CD14-positive monocyte (primary cell): ENCODE measurements around the gene ZNF560. TPM values are rescaled to one million over a fixed set of nuclear protein-coding genes. Genes with fewer than 3 reads are reported as not detected.

ENCODE experiments used
- DNase-seq, 3 donors: peaks; one replicate each; pipeline ENCODE4 v3.0.0-alpha.2; 2011 to 2022
- H2AFZ ChIP-seq: 2 replicates; pipeline ENCODE4 v1.6.0; 2012; ENCODE audit warnings: mild to moderate bottlenecking, low read depth, low read length, inconsistent platforms; ENCODE audit not compliant: insufficient read depth, poor library complexity, severe bottlenecking
- H3K27ac ChIP-seq, 2 donors: 1 replicate in 1 of 2; 2 replicates in 1 of 2; pipeline ENCODE4 v1.5.1; 2012 to 2013; ENCODE audit warnings: low read length in 2 of 2, control low read depth in 1 of 2, inconsistent platforms in 1 of 2, low read depth in 1 of 2, mild to moderate bottlenecking in 1 of 2
- H3K27me3 ChIP-seq, 2 donors: one replicate each; pipeline versions ENCODE4 v1.6.0 to v1.6.1; 2011 to 2013; ENCODE audit warnings: low read length in 2 of 2; ENCODE audit not compliant: control insufficient read depth in 2 of 2, insufficient read depth in 2 of 2
- H3K36me3 ChIP-seq, 2 donors: replicated peaks in 1 of 2; 1 replicate in 1 of 2; 2 replicates in 1 of 2; pipeline versions ENCODE4 v1.5.1 to v1.6.1; 2012 to 2013; ENCODE audit warnings: low read length in 2 of 2, control low read depth in 1 of 2, inconsistent platforms in 1 of 2, mild to moderate bottlenecking in 1 of 2; ENCODE audit not compliant: insufficient read depth in 2 of 2, control insufficient read depth in 1 of 2
- H3K4me1 ChIP-seq, 2 donors: 1 replicate in 1 of 2; 2 replicates in 1 of 2; pipeline versions ENCODE4 v1.5.1 to v1.6.1; 2012 to 2013; ENCODE audit warnings: low read length in 2 of 2, control low read depth in 1 of 2, inconsistent platforms in 1 of 2, mild to moderate bottlenecking in 1 of 2, moderate library complexity in 1 of 2; ENCODE audit not compliant: insufficient read depth in 2 of 2, control insufficient read depth in 1 of 2
- H3K4me2 ChIP-seq: replicated peaks from 2 replicates; pipeline ENCODE3; 2012; ENCODE audit warnings: low read length, moderate library complexity, mild to moderate bottlenecking; ENCODE audit not compliant: poor library complexity, severe bottlenecking; ENCODE audit errors: extremely low read depth
- H3K4me3 ChIP-seq, 3 experiments: fragments of 200-600 bp in 1 of 3; sonication (generic) in 1 of 3; replicated peaks in 1 of 3; 1 replicate in 2 of 3; 2 replicates in 1 of 3; pipeline ENCODE4 v1.5.1; 2011 to 2013; ENCODE audit warnings: low read length in 3 of 3, mild to moderate bottlenecking in 3 of 3, control low read depth in 2 of 3, low read depth in 2 of 3, inconsistent platforms in 1 of 3, moderate library complexity in 1 of 3
- H3K79me2 ChIP-seq: 2 replicates; pipeline ENCODE4 v1.6.0; 2012; ENCODE audit warnings: mild to moderate bottlenecking, control low read depth, inconsistent platforms, low read length, moderate library complexity; ENCODE audit not compliant: insufficient read depth
- H3K9ac ChIP-seq: 2 replicates; pipeline ENCODE4 v1.6.0; 2017; ENCODE audit warnings: low read length, mild to moderate bottlenecking; ENCODE audit not compliant: insufficient read depth, poor library complexity, severe bottlenecking
- H3K9me3 ChIP-seq, 2 donors: replicated peaks in 1 of 2; 1 replicate in 1 of 2; 2 replicates in 1 of 2; pipeline versions ENCODE4 v1.5.1 to v1.6.1; 2012 to 2013; ENCODE audit warnings: low read length in 2 of 2, control low read depth in 1 of 2; ENCODE audit not compliant: control insufficient read depth in 1 of 2, insufficient read depth in 1 of 2
- H4K20me1 ChIP-seq: 2 replicates; pipeline ENCODE4 v1.6.0; 2012; ENCODE audit warnings: mild to moderate bottlenecking, low read length, control low read depth, moderate library complexity; ENCODE audit not compliant: insufficient read depth
- H3K27ac Mint-ChIP-seq, 7 donors: one replicate each; pipeline ENCODE4 v1.8.0; 2020; ENCODE audit warnings: mild to moderate bottlenecking in 7 of 7, mixed read lengths in 7 of 7, moderate library complexity in 6 of 7, inconsistent platforms in 2 of 7
- H3K27me3 Mint-ChIP-seq, 3 donors: one replicate each; pipeline ENCODE4 v1.8.0; 2021 to 2022; ENCODE audit warnings: low read depth in 3 of 3, mild to moderate bottlenecking in 3 of 3, mixed read lengths in 3 of 3, moderate library complexity in 3 of 3, inconsistent platforms in 1 of 3
- H3K36me3 Mint-ChIP-seq, 2 donors: one replicate each; pipeline ENCODE4 v1.8.0; 2020; ENCODE audit warnings: mixed read lengths in 2 of 2, inconsistent platforms in 1 of 2, mild to moderate bottlenecking in 1 of 2
- H3K4me1 Mint-ChIP-seq: one replicate; pipeline ENCODE4 v1.8.0; 2020; ENCODE audit warnings: mild to moderate bottlenecking, mixed read lengths
- H3K4me3 Mint-ChIP-seq, 2 donors: one replicate each; pipeline ENCODE4 v1.8.0; 2020; ENCODE audit warnings: mild to moderate bottlenecking in 2 of 2, mixed read lengths in 2 of 2, moderate library complexity in 1 of 2
- H3K9me3 Mint-ChIP-seq, 7 donors: one replicate each; pipeline ENCODE4 v1.8.0; 2020 to 2022; ENCODE audit warnings: mixed read lengths in 7 of 7, mild to moderate bottlenecking in 6 of 7, moderate library complexity in 6 of 7, inconsistent platforms in 2 of 7
- WGBS: methylation state at CpG from one replicate; pipeline ENCODE4 v1.1.5; 2013; ENCODE audit warnings: missing lambda C conversion rate; ENCODE audit not compliant: insufficient coverage; 5-methylcytosine and 5-hydroxymethylcytosine counted together
- intact Hi-C, 2 donors: fragments of 100-400 bp; cut with micrococcal nuclease; formaldehyde crosslinking; loops; one replicate each; pipeline versions ENCODE4 v1.15.0 to v1.15.1; 2023
- polyA plus RNA-seq, 3 donors: library from polyadenylated mRNA; depleted of rRNA in 1 of 3; unstranded in 2 of 3; stranded (reverse) in 1 of 3; fragments of 300-500 nt in 2 of 3; fragments of >200 nt in 1 of 3; fragmentation: Illumina TruSeq in 2 of 3; gene quantifications; 1 replicate in 2 of 3; 2 replicates in 1 of 3; pipeline ENCODE4 v1.2.3, GENCODE V29; 2012 to 2021
- TF ChIP-seq, protein P1 (sequence below): fragments of 200-600 bp; IDR thresholded peaks from one replicate; pipeline ENCODE4 v1.8.0; 2022; ENCODE audit warnings: antibody characterized with exemption, mild to moderate bottlenecking

ZNF560 gene
- polyA plus RNA-seq, 3 donors, result not detected

DNA sequence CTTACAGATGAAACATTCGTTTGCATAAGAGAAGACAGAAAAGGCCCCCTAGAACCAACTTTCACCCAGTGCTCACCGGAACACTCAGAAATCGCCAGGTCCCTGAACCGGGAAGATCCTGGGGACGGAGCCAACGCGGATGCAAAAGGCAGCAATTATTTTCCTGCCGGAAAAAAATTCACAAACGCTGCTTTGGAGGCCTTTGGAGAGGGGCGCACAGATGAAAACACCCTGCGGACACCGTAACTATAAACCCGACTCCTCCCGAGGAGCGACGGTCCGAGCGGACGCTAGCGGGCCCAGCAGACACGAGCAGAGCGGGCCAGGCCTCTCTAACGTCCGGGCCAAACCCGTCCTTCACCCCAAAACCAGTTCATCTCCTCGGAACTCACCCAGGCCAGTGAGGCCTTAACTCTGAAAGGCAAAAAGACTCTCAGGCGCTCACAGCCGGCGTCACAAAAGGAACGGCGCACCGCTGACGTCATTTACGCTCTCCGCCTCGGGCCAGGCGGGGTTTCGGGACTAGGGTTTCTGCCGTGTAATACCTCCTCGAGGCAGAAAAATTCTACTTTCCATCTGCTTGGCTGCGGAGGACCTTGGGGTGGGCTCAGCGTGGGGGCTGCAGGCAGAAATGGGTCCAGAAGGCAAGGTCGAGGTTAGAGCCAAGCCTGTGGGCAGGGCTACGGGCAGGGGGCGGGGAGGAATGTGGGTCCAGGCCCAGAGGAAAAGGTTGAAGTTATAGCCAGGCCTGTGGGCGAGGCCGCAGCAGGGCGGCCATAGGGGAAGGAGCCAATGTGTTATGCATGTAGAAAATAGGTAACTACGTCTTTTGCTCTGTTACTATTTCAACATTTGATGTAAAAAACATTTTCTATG lies 40.0 kb upstream of the ZNF560 start, which contains the start of gene ZNF426:
Gene ZNF426 (minus strand): TSS at position 463 of the 876 bp plus-strand sequence. CDS start 2,413 bp downstream, outside the sequence.
- H3K4me3 ChIP-seq, result peak within 1 kb of the TSS; percentile 55 to 88 (median 64)
- H3K27me3 ChIP-seq, result no peaks in the 10 kb centered on the region
- H3K4me2 ChIP-seq, result peak within 1 kb of the TSS; percentile 89
- Mint-ChIP-seq H3K36me3 (peaks cover 32 to 38% of the 10 kb centered on the region in 2 donors), H3K9me3 (peaks cover 38 to 68% (median 63%) of the 10 kb centered on the region in 7 donors), H3K27me3 (peaks cover 0 to 3% (median 0%) of the 10 kb centered on the region in 3 donors), H3K4me1 (peaks cover 9% of the 10 kb centered on the region), H3K4me3 (peak within 1 kb of the TSS; percentile 97 to 99), H3K27ac (peak within 1 kb of the TSS; percentile 96 to 99 (median 97))
- intact Hi-C loops, result no loop called here
- H3K4me1 ChIP-seq, result peaks cover 5 to 9% of the 10 kb centered on the region in 2 donors
- peak; percentile 67 to 84 (median 75) for DNase-seq
- peak within 1 kb of the TSS; percentile 84 for H2AFZ ChIP-seq
- peaks cover 14% of the 10 kb centered on the region for H3K79me2 ChIP-seq
- H3K9me3 ChIP-seq, result peaks cover 47 to 53% of the 10 kb centered on the region in 2 donors
- H3K27ac ChIP-seq, result peak within 1 kb of the TSS; percentile 69 to 89
- peak within 1 kb of the TSS; percentile 90 for H3K9ac ChIP-seq
- H4K20me1 ChIP-seq, result no peaks in the 10 kb centered on the region
- peaks cover 23 to 29% of the 10 kb centered on the region in 2 donors for H3K36me3 ChIP-seq
- 0% methylated on average over 42 of the region's 49 CpGs for WGBS
- TF ChIP-seq, protein P1, sequence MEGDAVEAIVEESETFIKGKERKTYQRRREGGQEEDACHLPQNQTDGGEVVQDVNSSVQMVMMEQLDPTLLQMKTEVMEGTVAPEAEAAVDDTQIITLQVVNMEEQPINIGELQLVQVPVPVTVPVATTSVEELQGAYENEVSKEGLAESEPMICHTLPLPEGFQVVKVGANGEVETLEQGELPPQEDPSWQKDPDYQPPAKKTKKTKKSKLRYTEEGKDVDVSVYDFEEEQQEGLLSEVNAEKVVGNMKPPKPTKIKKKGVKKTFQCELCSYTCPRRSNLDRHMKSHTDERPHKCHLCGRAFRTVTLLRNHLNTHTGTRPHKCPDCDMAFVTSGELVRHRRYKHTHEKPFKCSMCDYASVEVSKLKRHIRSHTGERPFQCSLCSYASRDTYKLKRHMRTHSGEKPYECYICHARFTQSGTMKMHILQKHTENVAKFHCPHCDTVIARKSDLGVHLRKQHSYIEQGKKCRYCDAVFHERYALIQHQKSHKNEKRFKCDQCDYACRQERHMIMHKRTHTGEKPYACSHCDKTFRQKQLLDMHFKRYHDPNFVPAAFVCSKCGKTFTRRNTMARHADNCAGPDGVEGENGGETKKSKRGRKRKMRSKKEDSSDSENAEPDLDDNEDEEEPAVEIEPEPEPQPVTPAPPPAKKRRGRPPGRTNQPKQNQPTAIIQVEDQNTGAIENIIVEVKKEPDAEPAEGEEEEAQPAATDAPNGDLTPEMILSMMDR, result no peak

DNA sequence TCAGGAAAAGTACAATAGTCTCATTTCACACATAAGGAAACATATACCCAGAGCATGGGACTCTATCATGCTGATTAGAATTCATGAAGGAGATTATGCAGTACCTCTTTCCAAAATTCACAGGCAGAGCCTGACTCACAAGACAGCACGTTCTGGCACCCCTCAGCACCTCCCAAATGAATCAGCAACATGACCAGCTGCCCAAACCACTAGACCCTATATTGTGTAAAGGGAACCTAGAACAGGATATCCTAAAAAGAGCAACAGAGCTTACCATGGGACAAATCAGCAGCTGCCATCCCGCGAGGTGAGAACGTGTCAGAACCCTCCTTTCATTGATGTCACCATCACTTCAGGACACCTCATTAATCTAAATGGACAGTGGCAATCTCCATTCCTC lies 37.5 kb upstream of the ZNF560 start:
- H3K9ac ChIP-seq, result no peak overlapping the region
- H3K4me3 ChIP-seq, result no peak overlapping the region
- no peak overlapping the region for H3K27ac ChIP-seq
- H3K27me3 ChIP-seq, result no peaks in the 10 kb centered on the region
- H3K9me3 Mint-ChIP-seq, result peaks cover 52 to 79% (median 76%) of the 10 kb centered on the region in 7 donors
- H3K36me3 ChIP-seq, result peaks cover 47 to 54% of the 10 kb centered on the region in 2 donors
- peaks cover 5 to 9% of the 10 kb centered on the region in 2 donors for H3K4me1 ChIP-seq
- peaks cover 59 to 68% of the 10 kb centered on the region in 2 donors for H3K9me3 ChIP-seq
- 80% methylated on average over 1 of the region's 4 CpGs for WGBS
- H3K4me2 ChIP-seq, result no peak overlapping the region
- no peak overlapping the region for H3K4me3 Mint-ChIP-seq
- intact Hi-C loops, result no loop called here
- TF ChIP-seq, protein P1, result no peak
- H2AFZ ChIP-seq, result no peak overlapping the region
- DNase-seq, result no peak
- H3K27ac Mint-ChIP-seq, result no peak overlapping the region
- H4K20me1 ChIP-seq, result no peaks in the 10 kb centered on the region
- H3K27me3 Mint-ChIP-seq, result peaks cover 0 to 3% (median 0%) of the 10 kb centered on the region in 3 donors
- H3K4me1 Mint-ChIP-seq, result peaks cover 9% of the 10 kb centered on the region
- H3K36me3 Mint-ChIP-seq, result peaks cover 57 to 61% of the 10 kb centered on the region in 2 donors
- H3K79me2 ChIP-seq, result peaks cover 14% of the 10 kb centered on the region
